GM23338 (cell line): Measurements from ENCODE around the gene ZNF438.

ENCODE experiments used
- CTCF ChIP-seq, 2 experiments: fragments of 200-600 bp in 1 of 2; sonication (generic) in 1 of 2; conservative IDR thresholded peaks; 2 replicates each; pipeline versions ENCODE4 v1.5.1 to v1.6.1; 2016 to 2017; ENCODE audit warnings: antibody characterized with exemption in 2 of 2, low read depth in 2 of 2, mild to moderate bottlenecking in 2 of 2, moderate library complexity in 1 of 2
- EZH2 ChIP-seq: fragments of 200-600 bp; sonication (generic); IDR thresholded peaks from one replicate; pipeline ENCODE4 v1.8.0; 2017; ENCODE audit warnings: antibody characterized with exemption, mild to moderate bottlenecking, low read depth; ENCODE audit not compliant: unreplicated experiment
- NANOG ChIP-seq: IDR thresholded peaks from 2 replicates; pipeline ENCODE4 v1.6.1; 2016; ENCODE audit warnings: antibody characterized with exemption, borderline replicate concordance
- POLR2AphosphoS5 ChIP-seq: IDR thresholded peaks from 2 replicates; pipeline ENCODE4 v1.6.1; 2016; ENCODE audit warnings: antibody characterized with exemption, low read depth
- REST ChIP-seq: IDR thresholded peaks from one replicate; pipeline ENCODE4 v1.6.1; 2018; ENCODE audit warnings: antibody characterized with exemption; ENCODE audit not compliant: unreplicated experiment

- TF ChIP-seq CTCF (conservative IDR thresholded peaks at IDR 0.05; ENCODE audit: low read depth in 2 of 2) (no peak), POLR2AphosphoS5 (no peak), EZH2 (no peak), NANOG (no peak), REST (no peak)
Measured at GRCh38 chr10:30974773-30975415, 56.8 kb downstream of the ZNF438 start.
